Neural cell (in vitro differentiated cells): ENCODE data around the gene LMO7. TPM values are rescaled to one million over a fixed set of nuclear protein-coding genes. Genes with fewer than 3 reads are reported as not detected.

Experiments
- H2AFZ ChIP-seq: fragments of 200-600, 300-800 bp; sonication (generic), shearing (Covaris generic); 2 replicates; pipeline ENCODE4 v1.6.0; 2014; ENCODE audit warnings: low read depth, mild to moderate bottlenecking, antibody characterized with exemption, low read length, moderate library complexity
- H3F3A ChIP-seq: fragments of 200-600 bp; shearing (Covaris generic); 2 replicates; pipeline ENCODE4 v1.6.1; 2016; ENCODE audit warnings: mild to moderate bottlenecking, moderate library complexity, mixed read lengths, antibody characterized with exemption, low read length; ENCODE audit not compliant: insufficient read depth, poor library complexity, severe bottlenecking
- H3K27ac ChIP-seq: fragments of 200-600, 300-800 bp; sonication (generic), shearing (Covaris generic); 2 replicates; pipeline ENCODE4 v1.5.1; 2014; ENCODE audit warnings: mild to moderate bottlenecking, low read length, moderate library complexity
- H3K27me3 ChIP-seq: fragments of 300-800, 200-600 bp; sonication (generic), shearing (Covaris generic); 2 replicates; pipeline ENCODE4 v1.6.0; 2014; ENCODE audit warnings: mild to moderate bottlenecking, low read depth, low read length, moderate library complexity; ENCODE audit not compliant: insufficient read depth
- H3K36me3 ChIP-seq: fragments of 300-800, 200-600 bp; sonication (generic), shearing (Covaris generic); 2 replicates; pipeline ENCODE4 v1.5.1; 2014; ENCODE audit warnings: mild to moderate bottlenecking, antibody characterized with exemption, low read length, moderate library complexity; ENCODE audit not compliant: insufficient read depth
- H3K4me2 ChIP-seq: fragments of 300-800, 200-600 bp; sonication (generic), shearing (Covaris generic); 2 replicates; pipeline ENCODE4 v1.6.0; 2014; ENCODE audit warnings: mild to moderate bottlenecking, low read length
- H3K4me3 ChIP-seq: fragments of 300-800, 200-600 bp; sonication (generic), shearing (Covaris generic); 2 replicates; pipeline ENCODE4 v1.5.1; 2014; ENCODE audit warnings: mild to moderate bottlenecking, low read length, moderate library complexity
- H3K79me2 ChIP-seq: fragments of 200-600 bp; shearing (Covaris generic); replicated peaks from 2 replicates; pipeline ENCODE4 v1.6.0; 2014; ENCODE audit warnings: mild to moderate bottlenecking, low read length, moderate library complexity; ENCODE audit not compliant: insufficient read depth
- H3K9ac ChIP-seq: fragments of 300-800, 200-600 bp; sonication (generic), shearing (Covaris generic); 2 replicates; pipeline ENCODE4 v1.6.1; 2016; ENCODE audit warnings: mild to moderate bottlenecking, low read length, mixed read lengths
- H3K9me2 ChIP-seq: fragments of 200-600 bp; shearing (Covaris generic); 2 replicates; pipeline ENCODE4 v1.6.1; 2016; ENCODE audit warnings: mild to moderate bottlenecking, low read length, mixed read lengths; ENCODE audit not compliant: insufficient read depth
- H3K9me3 ChIP-seq: fragments of 200-600, 300-800 bp; sonication (generic), shearing (Covaris generic); 2 replicates; pipeline ENCODE4 v1.6.1; 2016; ENCODE audit warnings: mild to moderate bottlenecking, mixed run types, low read length, moderate library complexity, mixed read lengths
- H4K20me1 ChIP-seq: fragments of 200-600 bp; shearing (Covaris generic); 2 replicates; pipeline ENCODE4 v1.6.1; 2016; ENCODE audit warnings: mild to moderate bottlenecking, mixed run types; ENCODE audit not compliant: insufficient read depth
- CTCF ChIP-seq: fragments of 450-650 bp; IDR thresholded peaks from 2 replicates; pipeline ENCODE4 v1.5.1; 2014; ENCODE audit warnings: antibody characterized with exemption, mild to moderate bottlenecking, moderate library complexity; ENCODE audit not compliant: poor library complexity, severe bottlenecking
- EP300 ChIP-seq: fragments of 450-650 bp; conservative IDR thresholded peaks from 2 replicates; pipeline ENCODE4 v1.6.1; 2014; ENCODE audit warnings: antibody characterized with exemption, mild to moderate bottlenecking, moderate library complexity; ENCODE audit not compliant: poor library complexity, severe bottlenecking
- EZH2 ChIP-seq: fragments of 200-600, 300-800 bp; shearing (Covaris generic), sonication (generic); IDR thresholded peaks from 2 replicates; pipeline ENCODE4 v1.6.1; 2014; ENCODE audit warnings: antibody characterized with exemption, low read length, borderline replicate concordance, mild to moderate bottlenecking; ENCODE audit not compliant: insufficient read depth, poor library complexity, severe bottlenecking
- MXI1 ChIP-seq: fragments of 450-650 bp; conservative IDR thresholded peaks from 2 replicates; pipeline ENCODE4 v1.6.1; 2014; ENCODE audit warnings: antibody characterized with exemption, mild to moderate bottlenecking; ENCODE audit not compliant: poor library complexity, severe bottlenecking
- POLR2AphosphoS5 ChIP-seq: IDR thresholded peaks from 2 replicates; pipeline ENCODE4 v1.6.1; 2012
- RAD21 ChIP-seq: fragments of 450-650 bp; conservative IDR thresholded peaks from 2 replicates; pipeline ENCODE4 v1.6.1; 2014; ENCODE audit warnings: antibody characterized with exemption, mild to moderate bottlenecking, moderate library complexity
- REST ChIP-seq: IDR thresholded peaks from 2 replicates; pipeline ENCODE4 v1.6.1; 2012; ENCODE audit warnings: borderline replicate concordance
- SMC3 ChIP-seq: fragments of 450-650 bp; conservative IDR thresholded peaks from 2 replicates; pipeline ENCODE4 v1.6.1; 2014; ENCODE audit warnings: antibody characterized with exemption, mild to moderate bottlenecking, moderate library complexity; ENCODE audit not compliant: poor library complexity
- TAF1 ChIP-seq: IDR thresholded peaks from 2 replicates; pipeline ENCODE4 v1.6.1; 2012; ENCODE audit warnings: low read depth
- polyA plus RNA-seq: library from polyadenylated mRNA; depleted of rRNA; stranded (reverse); fragments of >200 nt; gene quantifications from 2 replicates; pipeline ENCODE4 v1.2.3, GENCODE V29; 2014

Gene LMO7
- polyA plus RNA-seq, 1 donor from 2014 or later, result 14.2 TPM

- no peak overlapping the region for H3K4me3 ChIP-seq
- H3K4me2 ChIP-seq, result no peak overlapping the region
- H3K79me2 ChIP-seq, result no peaks in the 10 kb centered on the region
- no peaks in the 10 kb centered on the region for H3F3A ChIP-seq
- H3K9me3 ChIP-seq, result no peaks in the 10 kb centered on the region
- H4K20me1 ChIP-seq, result no peaks in the 10 kb centered on the region
- H2AFZ ChIP-seq, result no peak overlapping the region
- H3K27ac ChIP-seq, result no peak overlapping the region
- no peaks in the 10 kb centered on the region for H3K36me3 ChIP-seq
- no peak overlapping the region for H3K9ac ChIP-seq
- TF ChIP-seq TAF1 (no peak), MXI1 (no peak), EP300 (no peak), SMC3 (no peak), POLR2AphosphoS5 (no peak), REST (no peak), EZH2 (no peak), CTCF (no peak), RAD21 (no peak)
- H3K27me3 ChIP-seq, result no peaks in the 10 kb centered on the region
- no peaks in the 10 kb centered on the region for H3K9me2 ChIP-seq
Observed at GRCh38 chr13:75797719-75798118, 161.6 kb downstream of the LMO7 start.

GRCh38 chr13:75798353-75799255, 162.5 kb downstream of the LMO7 start:
- Histone ChIP-seq H3K9ac (no peak overlapping the region), H3K36me3 (no peaks in the 10 kb centered on the region), H3K9me3 (no peaks in the 10 kb centered on the region), H3K4me3 (no peak overlapping the region), H4K20me1 (no peaks in the 10 kb centered on the region), H3K79me2 (no peaks in the 10 kb centered on the region), H3K9me2 (no peaks in the 10 kb centered on the region), H3F3A (no peaks in the 10 kb centered on the region), H3K4me2 (no peak overlapping the region), H2AFZ (no peak overlapping the region), H3K27me3 (no peaks in the 10 kb centered on the region), H3K27ac (no peak overlapping the region)
- TF ChIP-seq EZH2, result no peak
- TF ChIP-seq MXI1, result no peak
- TF ChIP-seq EP300, result peak; percentile 52
- peak; percentile 31 for TF ChIP-seq POLR2AphosphoS5
- TF ChIP-seq CTCF, result no peak
- TF ChIP-seq TAF1, result no peak
- TF ChIP-seq SMC3, result no peak
- TF ChIP-seq REST, result no peak
- no peak for TF ChIP-seq RAD21
